ENCODE data around the gene CFAP70.

The CFAP70 gene

GRCh38 chr10:73210395-73211105 is 148.1 kb downstream of the CFAP70 start:
- DNase-seq: no peak

- DNase-seq: no peak
These were observed 149.0 kb downstream of the CFAP70 start for GRCh38 chr10:73209705-73210104.

GRCh38 chr10:73207883-73208282 is 150.8 kb downstream of the CFAP70 start:
- no peak for DNase-seq

- no peak for DNase-seq
These were observed 152.3 kb downstream of the CFAP70 start for GRCh38 chr10:73206385-73206784.

- DNase-seq: no peak
These were observed 152.8 kb downstream of the CFAP70 start for GRCh38 chr10:73205890-73206289.

- DNase-seq: no peak
These were observed 153.6 kb downstream of the CFAP70 start for GRCh38 chr10:73205081-73205480.
